ENCODE measurements around the gene GDF10. TPM values are rescaled to one million over a fixed set of nuclear protein-coding genes. Genes with fewer than 3 reads are reported as not detected.
A peak's percentile ranks its signal among the peaks of the same experiment; 100 is the strongest.

The GDF10 gene
- total RNA-seq, 1 experiment from 2014 or later, result 0.20 TPM

DNA sequence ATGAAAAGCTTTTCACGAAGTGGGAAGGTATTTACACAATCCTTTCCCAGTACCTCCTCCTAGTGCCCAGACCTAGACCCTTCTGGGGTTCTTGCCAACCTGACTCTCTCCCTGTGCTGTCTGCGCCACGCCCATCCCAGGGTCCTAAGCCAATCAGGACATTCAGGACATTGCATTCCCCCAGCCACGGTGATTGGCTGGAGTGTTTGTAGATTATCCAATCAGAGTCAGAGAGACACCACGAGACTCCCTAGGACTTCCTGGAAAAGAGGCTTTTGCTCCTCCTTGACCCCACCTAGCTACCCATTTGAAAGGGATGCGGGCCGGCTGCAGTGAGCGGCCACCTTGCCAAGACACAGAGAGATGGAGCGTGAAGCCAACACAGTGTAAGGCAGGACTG, 18.7 kb downstream of the GDF10 start:
- Histone ChIP-seq H3K23me2 (ENCODE audit: insufficient read length, low read depth, low read length, poor library complexity, severe bottlenecking) (no peaks in the 10 kb centered on the region), H3K9ac (ENCODE audit: extremely low read depth, insufficient read length, low read length) (no peak overlapping the region), H3K27me3 (ENCODE audit: insufficient read depth, low read length) (no peaks in the 10 kb centered on the region), H2AFZ (ENCODE audit: low read length) (no peak overlapping the region), H3K4me2 (ENCODE audit: insufficient read depth, insufficient read length, low read length) (no peak overlapping the region), H3K4me1 (ENCODE audit: insufficient read depth, low read length) (no peaks in the 10 kb centered on the region), H2BK5ac (ENCODE audit: insufficient read length, low read length) (no peak overlapping the region), H3K23ac (ENCODE audit: insufficient read length, low read depth, low read length) (no peak overlapping the region), H3K14ac (ENCODE audit: insufficient read depth, low read length) (no peak overlapping the region), H4K91ac (ENCODE audit: insufficient read length, low read depth, low read length) (no peak overlapping the region), H4K5ac (ENCODE audit: insufficient read length, low read depth, low read length) (no peak overlapping the region), H4K8ac (replicated peaks; ENCODE audit: insufficient read length, low read depth, low read length) (no peak overlapping the region), H2BK15ac (ENCODE audit: low read depth, low read length) (no peak overlapping the region), H2BK12ac (ENCODE audit: insufficient read length, low read depth, low read length) (no peak overlapping the region), H3K56ac (ENCODE audit: insufficient read length, low read depth, low read length) (no peak overlapping the region), H2AK5ac (ENCODE audit: insufficient read length, low read length) (no peak overlapping the region), H3K4ac (ENCODE audit: low read depth, low read length) (no peak overlapping the region), H3K79me2 (ENCODE audit: insufficient read depth, low read length) (no peaks in the 10 kb centered on the region), H2BK20ac (ENCODE audit: low read depth, low read length, poor library complexity, severe bottlenecking) (no peak overlapping the region), H2BK120ac (ENCODE audit: low read depth, low read length, poor library complexity, severe bottlenecking) (no peak overlapping the region), H3K9me3 (ENCODE audit: control insufficient read depth, low read depth, low read length) (no peaks in the 10 kb centered on the region), H3K79me1 (ENCODE audit: insufficient read depth, low read depth, low read length, poor library complexity, severe bottlenecking) (no peaks in the 10 kb centered on the region), H3K18ac (ENCODE audit: insufficient read length, low read depth, low read length) (no peak overlapping the region), H3T11ph (ENCODE audit: low read length) (no peak overlapping the region), H4K20me1 (ENCODE audit: control insufficient read depth, insufficient read depth, insufficient read length) (no peaks in the 10 kb centered on the region), H3K27ac (ENCODE audit: insufficient read length, low read depth, low read length) (no peak overlapping the region)
- Mint-ChIP-seq H3K27ac (no peak overlapping the region), H3K4me1 (no peaks in the 10 kb centered on the region), H3K4me3 (no peak overlapping the region), H3K36me3 (ENCODE audit: insufficient read depth in 1 of 3, low read depth in 3 of 3) (no peaks in the 10 kb centered on the region; a peak in 1 of 7 replicates), H3K9me3 (no peaks in the 10 kb centered on the region; a peak in 3 of 5 replicates), H3K27me3 (ENCODE audit: low read depth) (peaks cover 4% of the 10 kb centered on the region)
- no CpG with 5 or more reads among the region's 9 CpGs for WGBS (ENCODE audit: extremely low coverage, insufficient read length, low lambda C conversion rate)
- TF ChIP-seq, protein P1, sequence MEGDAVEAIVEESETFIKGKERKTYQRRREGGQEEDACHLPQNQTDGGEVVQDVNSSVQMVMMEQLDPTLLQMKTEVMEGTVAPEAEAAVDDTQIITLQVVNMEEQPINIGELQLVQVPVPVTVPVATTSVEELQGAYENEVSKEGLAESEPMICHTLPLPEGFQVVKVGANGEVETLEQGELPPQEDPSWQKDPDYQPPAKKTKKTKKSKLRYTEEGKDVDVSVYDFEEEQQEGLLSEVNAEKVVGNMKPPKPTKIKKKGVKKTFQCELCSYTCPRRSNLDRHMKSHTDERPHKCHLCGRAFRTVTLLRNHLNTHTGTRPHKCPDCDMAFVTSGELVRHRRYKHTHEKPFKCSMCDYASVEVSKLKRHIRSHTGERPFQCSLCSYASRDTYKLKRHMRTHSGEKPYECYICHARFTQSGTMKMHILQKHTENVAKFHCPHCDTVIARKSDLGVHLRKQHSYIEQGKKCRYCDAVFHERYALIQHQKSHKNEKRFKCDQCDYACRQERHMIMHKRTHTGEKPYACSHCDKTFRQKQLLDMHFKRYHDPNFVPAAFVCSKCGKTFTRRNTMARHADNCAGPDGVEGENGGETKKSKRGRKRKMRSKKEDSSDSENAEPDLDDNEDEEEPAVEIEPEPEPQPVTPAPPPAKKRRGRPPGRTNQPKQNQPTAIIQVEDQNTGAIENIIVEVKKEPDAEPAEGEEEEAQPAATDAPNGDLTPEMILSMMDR (conservative IDR thresholded peaks at IDR 0.05), result no peak
- DNase-seq, result peak; percentile 65
